IPS DF 4.7 (cell line): ENCODE results near the gene C2CD4C.
"Not testable (repeated sequence)": the region's sequence is repeated elsewhere in the genome, so short reads cannot be mapped to it uniquely, and the experiment has no call there.

Experiments
- DNase-seq: peaks from one replicate; pipeline ENCODE4 v3.0.0-alpha.2; 2013; ENCODE audit warnings: low spot score; ENCODE audit errors: extremely low read depth

C2CD4C gene

GRCh38 chr19:415292-415691 is 6.3 kb upstream of the C2CD4C start:
- no peak for DNase-seq

DNA sequence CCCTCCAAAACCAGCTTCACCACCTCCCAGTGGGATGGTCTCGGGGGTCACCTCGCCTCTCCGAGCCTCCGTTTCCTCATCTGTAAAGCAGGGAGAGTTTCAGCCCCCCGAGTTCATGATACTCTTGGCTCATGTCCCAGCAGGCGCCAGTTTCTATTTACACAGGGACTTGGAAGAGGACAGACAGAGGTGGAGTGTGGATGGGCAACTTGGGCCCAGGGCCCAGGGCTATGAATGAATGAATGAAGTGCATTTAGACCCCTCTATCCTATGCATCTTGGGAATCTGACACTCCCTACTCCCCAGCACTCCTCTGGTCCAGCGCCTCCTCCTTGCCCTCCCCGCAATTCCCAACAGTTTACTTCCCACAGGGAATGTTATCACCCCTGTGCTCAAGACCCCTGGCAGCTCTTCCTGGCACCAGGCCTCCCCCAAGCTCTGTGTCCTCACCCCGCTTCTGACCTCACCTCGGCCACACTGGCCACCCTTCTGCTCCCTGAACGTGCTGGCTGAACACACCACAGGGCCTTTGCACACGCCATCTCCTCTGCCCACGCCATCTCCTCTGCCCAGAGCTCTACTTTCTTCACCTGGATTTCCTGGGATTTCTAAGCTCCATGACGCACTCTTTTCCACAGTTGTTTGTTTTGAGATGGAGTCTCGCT is 4.9 kb upstream of the C2CD4C start:
- DNase-seq: no peak

DNA sequence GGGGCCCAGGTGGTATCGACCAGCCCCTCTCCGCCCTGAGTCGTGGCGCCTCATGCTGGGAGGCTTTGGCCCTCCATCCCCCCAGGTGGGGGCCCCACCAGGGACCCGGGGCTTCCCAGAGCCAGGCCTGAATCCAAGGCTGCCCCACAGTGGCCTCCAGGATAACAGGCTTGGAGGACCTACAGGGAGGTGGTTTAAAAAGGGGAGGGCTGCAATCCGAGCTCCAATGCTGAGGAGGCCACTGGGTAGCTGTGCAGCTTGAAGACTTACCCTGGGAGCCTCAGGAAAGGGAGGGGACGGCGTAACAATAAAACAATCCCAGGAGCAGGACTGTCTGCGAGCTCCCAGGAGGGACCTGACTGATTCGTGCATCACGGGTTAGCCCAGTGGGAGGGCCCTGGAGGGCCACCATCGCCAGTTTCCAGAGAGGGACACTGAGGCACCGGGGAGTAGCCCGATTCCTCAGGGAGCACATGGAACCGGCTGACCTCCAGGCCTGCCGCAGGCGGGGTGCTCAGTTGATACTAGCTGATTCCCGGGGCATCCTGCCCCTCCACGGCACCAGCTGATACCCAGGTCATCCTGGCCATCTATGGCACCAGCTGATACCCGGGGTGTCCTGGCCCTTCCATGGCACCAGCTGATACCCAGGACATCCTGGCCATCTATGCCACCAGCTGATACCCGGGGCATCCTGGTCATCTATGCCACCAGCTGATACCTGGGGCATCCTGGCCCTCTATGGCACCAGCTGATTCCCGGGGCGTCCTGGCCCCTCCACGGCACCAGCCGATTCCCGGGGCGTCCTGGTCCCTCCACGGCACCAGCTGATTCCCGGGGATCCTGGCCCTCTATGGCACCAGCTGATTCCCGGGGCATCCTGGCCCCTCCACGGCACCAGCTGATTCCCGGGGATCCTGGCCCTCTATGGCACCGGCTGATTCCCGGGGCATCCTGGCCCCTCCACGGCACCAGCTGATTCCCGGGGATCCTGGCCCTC is 3.7 kb upstream of the C2CD4C start:
- no peak for DNase-seq

DNA sequence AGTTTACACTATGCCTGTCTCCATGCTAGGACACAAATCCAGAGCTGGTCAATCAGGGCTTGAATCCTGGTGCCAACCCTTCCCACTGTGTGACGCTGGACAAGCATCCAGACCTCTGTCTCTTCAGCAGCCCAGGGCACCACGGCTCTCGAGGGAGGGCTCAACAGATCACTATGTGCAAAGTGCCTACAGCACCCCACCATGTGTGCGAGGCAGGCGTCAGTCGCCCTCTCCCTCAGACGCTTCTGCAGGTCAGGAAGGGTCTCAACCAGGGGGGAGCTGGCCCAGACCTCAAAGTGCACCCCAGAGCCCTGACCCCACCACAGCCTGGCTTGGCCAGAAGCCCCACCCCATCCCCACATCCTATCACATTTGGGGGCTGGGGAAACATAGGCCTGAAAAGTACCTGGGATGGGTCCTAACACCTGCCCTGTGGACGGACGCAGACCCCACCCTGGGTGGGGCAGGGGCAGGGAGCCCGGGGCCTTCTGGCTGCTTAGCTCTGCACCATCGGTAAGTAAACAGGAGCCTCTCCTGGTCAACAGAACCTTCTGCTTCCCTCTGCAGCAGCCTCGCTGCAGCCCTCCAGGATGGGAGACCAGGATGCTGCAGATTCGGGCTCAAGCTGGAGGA is 2.9 kb upstream of the C2CD4C start:
- no peak for DNase-seq

DNA sequence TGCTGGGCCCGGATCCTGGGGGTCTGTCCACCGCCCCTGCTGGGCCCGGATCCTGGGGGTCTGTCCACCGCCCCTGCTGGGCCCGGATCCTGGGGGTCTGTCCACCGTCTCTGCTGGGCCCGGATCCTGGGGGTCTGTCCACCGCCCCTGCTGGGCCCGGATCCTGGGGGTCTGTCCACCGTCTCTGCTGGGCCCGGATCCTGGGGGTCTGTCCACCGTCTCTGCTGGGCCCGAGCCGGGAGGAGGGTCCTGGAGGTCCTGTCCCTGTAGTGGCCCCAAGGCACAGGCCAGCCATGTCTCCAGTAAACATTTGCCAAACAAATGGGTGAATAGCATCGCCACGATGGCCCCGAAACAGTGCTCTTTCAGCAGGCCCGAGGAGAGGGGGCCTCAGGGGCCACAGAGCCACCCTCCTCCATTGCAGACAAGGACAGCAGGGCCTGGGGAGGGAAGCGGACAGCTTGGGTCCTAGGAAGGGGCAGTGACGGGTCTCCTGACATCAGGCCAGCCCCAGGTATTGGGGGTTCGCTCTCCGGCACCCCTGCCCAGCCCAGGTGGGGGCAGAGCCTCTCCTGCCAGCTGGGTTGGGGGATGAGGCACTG is 2.3 kb upstream of the C2CD4C start:
- DNase-seq: not testable (repeated sequence)

GRCh38 chr19:410243-410781 is 1.4 kb upstream of the C2CD4C start:
- DNase-seq: no peak

GRCh38 chr19:409516-410242 is 732 bp upstream of the C2CD4C start:
- no peak for DNase-seq

GRCh38 chr19:408441-408901 is 476 bp downstream of the C2CD4C start:
- DNase-seq: no peak

DNA sequence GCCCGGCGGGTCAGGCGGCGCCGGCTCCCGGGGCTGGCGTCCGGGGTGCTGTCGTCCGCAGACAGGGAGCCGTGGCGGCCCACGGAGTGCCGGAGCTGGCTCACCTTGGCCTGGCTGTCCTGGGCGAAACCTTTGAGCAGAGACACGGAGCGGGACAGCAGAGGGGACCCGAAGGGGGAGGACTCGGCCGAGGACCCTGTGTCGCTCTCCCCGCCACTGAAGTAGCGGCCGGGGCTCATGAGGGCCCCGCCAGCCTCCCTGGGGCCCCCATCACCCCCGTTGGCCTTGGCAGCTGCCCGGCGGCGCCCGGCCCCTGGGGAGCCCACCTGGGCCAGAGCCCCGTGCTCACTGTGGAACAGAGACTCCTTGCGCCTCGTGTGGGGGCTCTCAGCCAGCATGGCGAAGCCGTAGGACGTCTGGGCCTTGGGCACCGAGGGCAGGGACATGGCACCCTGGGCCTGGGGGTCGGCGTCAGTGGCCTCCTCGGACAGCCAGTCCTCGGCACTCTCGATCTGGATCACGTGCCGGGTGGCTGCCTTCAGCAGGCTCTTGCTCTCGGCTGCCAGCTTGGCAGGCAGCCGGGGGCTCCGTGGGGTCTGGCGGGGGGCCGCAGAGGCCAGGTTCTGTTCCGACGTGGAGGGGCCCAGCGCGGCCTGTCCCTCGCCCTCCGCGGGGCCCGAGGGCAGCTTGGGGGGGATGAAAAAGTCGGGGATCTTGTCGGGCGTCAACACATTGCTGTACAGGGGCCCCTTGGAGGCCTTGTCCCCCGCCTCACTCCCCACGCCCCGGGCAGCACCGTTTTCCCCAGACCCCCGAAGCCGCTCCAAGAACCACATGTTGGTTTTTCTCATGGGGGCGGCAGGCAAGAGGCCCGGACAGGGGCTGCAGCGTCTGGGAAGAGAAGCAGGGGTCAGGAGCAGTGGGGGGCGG is 1.2 kb downstream of the C2CD4C start:
- no peak for DNase-seq

GRCh38 chr19:406971-407510 is 1.9 kb downstream of the C2CD4C start:
- DNase-seq: no peak

DNA sequence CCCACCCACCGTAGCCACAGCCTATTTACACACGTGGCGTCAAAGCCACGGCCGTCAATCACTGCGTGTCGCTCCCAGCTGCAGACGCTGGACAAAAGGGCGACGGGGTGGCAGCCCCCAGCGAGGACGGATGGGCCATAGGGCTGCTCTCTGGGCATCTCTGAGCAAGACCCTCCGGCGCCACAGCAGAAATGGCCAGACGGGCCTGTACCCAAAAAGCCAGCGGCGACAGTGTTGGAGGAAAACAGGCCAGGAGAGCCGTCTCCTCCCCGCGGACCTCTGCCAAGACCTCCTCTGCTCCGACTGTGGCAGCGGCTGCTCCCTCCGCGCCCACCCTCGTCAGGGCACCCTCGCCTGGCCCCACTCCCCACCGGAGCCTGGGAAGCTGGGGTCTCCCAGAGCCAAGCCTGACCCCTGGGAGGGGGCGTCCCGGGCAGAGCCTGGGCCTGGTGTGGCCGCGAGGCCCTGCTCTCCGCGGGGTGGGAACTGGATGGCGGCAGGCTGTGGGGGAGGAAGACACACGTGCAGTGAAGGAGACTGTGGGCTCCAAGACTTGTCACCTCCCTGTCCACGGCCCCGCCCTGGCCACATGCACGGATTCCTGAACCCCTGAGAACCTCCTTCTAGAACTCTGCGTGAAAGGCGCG is 2.7 kb downstream of the C2CD4C start:
- no peak for DNase-seq

GRCh38 chr19:405121-405965 is 3.6 kb downstream of the C2CD4C start:
- DNase-seq: no peak

GRCh38 chr19:403221-404027 is 5.5 kb downstream of the C2CD4C start:
- DNase-seq: no peak

DNA sequence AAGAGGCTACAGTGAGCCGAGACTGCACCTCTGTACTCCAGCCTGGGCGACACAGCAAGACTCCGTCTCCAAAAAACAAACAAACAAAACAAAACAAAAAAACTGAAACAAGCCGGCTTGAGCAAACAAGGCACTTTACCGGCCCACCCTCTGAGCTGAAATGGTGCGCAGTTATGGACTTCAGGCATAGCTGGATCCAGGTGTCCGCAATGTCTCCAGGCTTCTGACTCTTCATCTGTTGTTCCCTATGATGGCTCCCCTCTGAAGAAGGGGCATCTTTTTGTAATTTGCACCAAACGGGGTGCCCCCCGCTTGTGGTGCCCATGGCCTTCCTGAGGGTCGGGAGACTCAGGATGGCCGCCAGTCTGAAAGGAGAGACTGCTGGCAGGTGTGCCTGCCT is 6.2 kb downstream of the C2CD4C start:
- no peak for DNase-seq

- DNase-seq: no peak
Observed at GRCh38 chr19:401866-402511, 7.0 kb downstream of the C2CD4C start.
